Loucy (cell line): ENCODE measurements around the gene NCOA5.

Experiments used
- EZH2phosphoT487 ChIP-seq: fragments of 200-600 bp; IDR thresholded peaks from 2 replicates; pipeline ENCODE4 v1.6.1; 2018; ENCODE audit warnings: antibody characterized with exemption, mild to moderate bottlenecking, moderate library complexity, borderline replicate concordance
- TF ChIP-seq, protein P1 (sequence below): fragments of 200-600 bp; sonication (generic); conservative IDR thresholded peaks from 2 replicates; pipeline ENCODE4 v1.5.1; 2014; ENCODE audit warnings: mild to moderate bottlenecking, antibody characterized with exemption, low read length

- TF ChIP-seq, protein P1, sequence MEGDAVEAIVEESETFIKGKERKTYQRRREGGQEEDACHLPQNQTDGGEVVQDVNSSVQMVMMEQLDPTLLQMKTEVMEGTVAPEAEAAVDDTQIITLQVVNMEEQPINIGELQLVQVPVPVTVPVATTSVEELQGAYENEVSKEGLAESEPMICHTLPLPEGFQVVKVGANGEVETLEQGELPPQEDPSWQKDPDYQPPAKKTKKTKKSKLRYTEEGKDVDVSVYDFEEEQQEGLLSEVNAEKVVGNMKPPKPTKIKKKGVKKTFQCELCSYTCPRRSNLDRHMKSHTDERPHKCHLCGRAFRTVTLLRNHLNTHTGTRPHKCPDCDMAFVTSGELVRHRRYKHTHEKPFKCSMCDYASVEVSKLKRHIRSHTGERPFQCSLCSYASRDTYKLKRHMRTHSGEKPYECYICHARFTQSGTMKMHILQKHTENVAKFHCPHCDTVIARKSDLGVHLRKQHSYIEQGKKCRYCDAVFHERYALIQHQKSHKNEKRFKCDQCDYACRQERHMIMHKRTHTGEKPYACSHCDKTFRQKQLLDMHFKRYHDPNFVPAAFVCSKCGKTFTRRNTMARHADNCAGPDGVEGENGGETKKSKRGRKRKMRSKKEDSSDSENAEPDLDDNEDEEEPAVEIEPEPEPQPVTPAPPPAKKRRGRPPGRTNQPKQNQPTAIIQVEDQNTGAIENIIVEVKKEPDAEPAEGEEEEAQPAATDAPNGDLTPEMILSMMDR, result no peak
- TF ChIP-seq EZH2phosphoT487, result no peak
Measured at GRCh38 chr20:46112430-46113112, 22.8 kb upstream of the NCOA5 start.
